ENCODE data around the gene FKBP1B.

The FKBP1B gene

DNA sequence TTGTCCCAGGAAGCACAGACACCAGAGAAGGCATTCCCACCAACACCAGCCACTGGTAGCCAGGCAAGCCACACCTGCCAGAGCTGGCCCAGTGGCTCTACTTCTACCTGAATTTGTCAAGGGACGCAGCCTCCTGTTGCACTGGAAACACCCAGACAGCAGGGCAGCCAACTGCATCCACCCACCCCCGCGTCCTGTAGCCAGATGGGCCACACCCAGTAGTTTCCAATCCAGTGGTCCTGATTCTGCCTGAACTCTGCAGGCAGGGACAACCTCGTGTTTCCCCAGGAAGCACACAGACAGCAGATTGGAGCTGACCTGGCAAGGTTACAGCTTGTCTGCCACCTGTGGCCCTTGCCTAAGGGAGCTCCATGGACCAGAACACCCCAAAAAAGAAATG lies 55.4 kb downstream of the FKBP1B start:
- no peak for TF ChIP-seq ZBTB7A (IDR thresholded peaks at IDR 0.05; ENCODE audit: low read depth)
- TF ChIP-seq TEAD4 (IDR thresholded peaks at IDR 0.05), result no peak
- TF ChIP-seq EP300 (IDR thresholded peaks at IDR 0.05; ENCODE audit: borderline replicate concordance), result peak; percentile 51; the same call in 1 of the 2 replicates
- TF ChIP-seq EGR1 (IDR thresholded peaks at IDR 0.05), result peak; percentile 91
- no peak for TF ChIP-seq CEBPB (IDR thresholded peaks at IDR 0.05)
- TF ChIP-seq, protein P1, sequence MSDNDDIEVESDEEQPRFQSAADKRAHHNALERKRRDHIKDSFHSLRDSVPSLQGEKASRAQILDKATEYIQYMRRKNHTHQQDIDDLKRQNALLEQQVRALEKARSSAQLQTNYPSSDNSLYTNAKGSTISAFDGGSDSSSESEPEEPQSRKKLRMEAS (IDR thresholded peaks at IDR 0.05), result no peak; the same call in none of the 2 replicates
- TF ChIP-seq CREB1 (IDR thresholded peaks at IDR 0.05; ENCODE audit: low read depth), result no peak
- no peak for TF ChIP-seq USF1 (IDR thresholded peaks at IDR 0.05)
- TF ChIP-seq, protein P2, sequence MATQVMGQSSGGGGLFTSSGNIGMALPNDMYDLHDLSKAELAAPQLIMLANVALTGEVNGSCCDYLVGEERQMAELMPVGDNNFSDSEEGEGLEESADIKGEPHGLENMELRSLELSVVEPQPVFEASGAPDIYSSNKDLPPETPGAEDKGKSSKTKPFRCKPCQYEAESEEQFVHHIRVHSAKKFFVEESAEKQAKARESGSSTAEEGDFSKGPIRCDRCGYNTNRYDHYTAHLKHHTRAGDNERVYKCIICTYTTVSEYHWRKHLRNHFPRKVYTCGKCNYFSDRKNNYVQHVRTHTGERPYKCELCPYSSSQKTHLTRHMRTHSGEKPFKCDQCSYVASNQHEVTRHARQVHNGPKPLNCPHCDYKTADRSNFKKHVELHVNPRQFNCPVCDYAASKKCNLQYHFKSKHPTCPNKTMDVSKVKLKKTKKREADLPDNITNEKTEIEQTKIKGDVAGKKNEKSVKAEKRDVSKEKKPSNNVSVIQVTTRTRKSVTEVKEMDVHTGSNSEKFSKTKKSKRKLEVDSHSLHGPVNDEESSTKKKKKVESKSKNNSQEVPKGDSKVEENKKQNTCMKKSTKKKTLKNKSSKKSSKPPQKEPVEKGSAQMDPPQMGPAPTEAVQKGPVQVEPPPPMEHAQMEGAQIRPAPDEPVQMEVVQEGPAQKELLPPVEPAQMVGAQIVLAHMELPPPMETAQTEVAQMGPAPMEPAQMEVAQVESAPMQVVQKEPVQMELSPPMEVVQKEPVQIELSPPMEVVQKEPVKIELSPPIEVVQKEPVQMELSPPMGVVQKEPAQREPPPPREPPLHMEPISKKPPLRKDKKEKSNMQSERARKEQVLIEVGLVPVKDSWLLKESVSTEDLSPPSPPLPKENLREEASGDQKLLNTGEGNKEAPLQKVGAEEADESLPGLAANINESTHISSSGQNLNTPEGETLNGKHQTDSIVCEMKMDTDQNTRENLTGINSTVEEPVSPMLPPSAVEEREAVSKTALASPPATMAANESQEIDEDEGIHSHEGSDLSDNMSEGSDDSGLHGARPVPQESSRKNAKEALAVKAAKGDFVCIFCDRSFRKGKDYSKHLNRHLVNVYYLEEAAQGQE (IDR thresholded peaks at IDR 0.05; ENCODE audit: low read depth), result no peak
- no peak for TF ChIP-seq RAD21 (IDR thresholded peaks at IDR 0.05; ENCODE audit: low read depth)
- peak; percentile 71; the same call in 1 of the 2 replicates for TF ChIP-seq TCF12 (IDR thresholded peaks at IDR 0.05; ENCODE audit: low read depth)
- TF ChIP-seq FOXM1 (IDR thresholded peaks at IDR 0.05; ENCODE audit: borderline replicate concordance, low read depth), result no peak
- no peak for TF ChIP-seq YY1 (IDR thresholded peaks at IDR 0.05; ENCODE audit: low read depth)
- TF ChIP-seq NFIC (IDR thresholded peaks at IDR 0.05), result 0 out of 2 replicates have a peak, but pooled peaks have one; percentile 9

DNA sequence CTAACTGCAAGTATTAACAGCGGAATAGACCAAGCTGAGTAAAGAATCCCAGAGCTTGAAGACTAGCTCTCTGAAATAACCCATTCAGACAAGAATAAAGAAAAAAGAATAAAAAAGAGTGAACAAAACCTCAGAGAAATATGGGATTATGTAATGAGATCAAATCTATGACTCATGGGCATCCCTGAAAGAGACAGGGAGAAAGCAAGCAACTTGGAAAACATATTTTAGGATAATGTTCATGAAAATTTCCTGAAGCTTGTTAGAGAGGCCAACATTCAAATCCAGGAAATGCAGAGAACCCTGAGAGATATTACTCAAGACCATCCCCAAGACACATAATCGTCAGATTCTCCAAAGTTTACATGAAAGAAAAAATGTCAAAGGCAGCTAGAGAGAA lies 56.3 kb downstream of the FKBP1B start:
- TF ChIP-seq EGR1 (IDR thresholded peaks at IDR 0.05) (no peak), FOXM1 (IDR thresholded peaks at IDR 0.05; ENCODE audit: borderline replicate concordance, low read depth) (no peak), TAF1 (IDR thresholded peaks at IDR 0.05; ENCODE audit: low read depth) (no peak), ZBTB7A (IDR thresholded peaks at IDR 0.05; ENCODE audit: low read depth) (no peak), EP300 (IDR thresholded peaks at IDR 0.05; ENCODE audit: borderline replicate concordance) (no peak), CREB1 (IDR thresholded peaks at IDR 0.05; ENCODE audit: low read depth) (no peak), CEBPB (IDR thresholded peaks at IDR 0.05) (no peak), USF1 (IDR thresholded peaks at IDR 0.05) (no peak), YY1 (IDR thresholded peaks at IDR 0.05; ENCODE audit: low read depth) (no peak), RAD21 (IDR thresholded peaks at IDR 0.05; ENCODE audit: low read depth) (no peak), TCF12 (IDR thresholded peaks at IDR 0.05; ENCODE audit: low read depth) (no peak), NFIC (IDR thresholded peaks at IDR 0.05) (no peak), TEAD4 (IDR thresholded peaks at IDR 0.05) (no peak)
- TF ChIP-seq, protein P2 (IDR thresholded peaks at IDR 0.05; ENCODE audit: low read depth), result no peak
- TF ChIP-seq, protein P1 (IDR thresholded peaks at IDR 0.05), result no peak

DNA sequence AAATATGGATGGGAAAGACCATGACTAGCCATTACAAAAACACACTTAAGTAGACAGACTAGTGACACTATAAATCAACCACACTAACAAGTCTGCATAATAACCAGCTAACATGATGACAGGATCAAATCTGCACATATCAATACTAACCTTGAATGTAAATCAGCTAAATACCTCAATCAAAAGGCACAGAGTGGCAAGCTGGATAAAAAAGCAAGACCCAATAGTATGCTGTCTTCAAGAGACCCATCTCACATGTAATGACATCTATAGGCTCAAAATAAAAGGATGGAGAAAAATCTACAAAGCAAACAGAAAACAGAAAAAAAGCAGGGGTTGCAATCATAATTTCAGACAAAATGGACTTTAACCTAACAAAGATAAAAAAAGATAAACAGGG lies 57.2 kb downstream of the FKBP1B start:
- no peak for TF ChIP-seq TCF12 (IDR thresholded peaks at IDR 0.05; ENCODE audit: low read depth)
- no peak for TF ChIP-seq CREB1 (IDR thresholded peaks at IDR 0.05; ENCODE audit: low read depth)
- TF ChIP-seq RAD21 (IDR thresholded peaks at IDR 0.05; ENCODE audit: low read depth), result no peak

DNA sequence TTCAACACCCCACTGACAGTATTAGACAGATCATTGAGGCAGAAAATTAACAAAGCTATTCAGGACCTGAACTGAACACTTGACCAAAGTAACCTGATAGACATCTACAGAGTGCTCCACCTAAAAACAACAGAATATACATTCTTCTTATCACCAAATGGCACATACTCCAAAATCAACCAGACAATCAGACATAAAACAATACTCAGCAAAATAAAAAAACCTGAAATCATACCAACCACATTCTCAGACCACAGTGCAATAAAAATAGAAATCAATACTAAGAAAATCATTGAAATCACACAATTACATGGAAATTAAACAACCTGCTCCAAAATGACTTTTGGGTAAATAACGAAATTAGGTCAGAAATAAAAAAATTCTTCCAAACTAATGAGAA lies 57.8 kb downstream of the FKBP1B start:
- TF ChIP-seq FOXM1 (IDR thresholded peaks at IDR 0.05; ENCODE audit: borderline replicate concordance, low read depth), result no peak
- TF ChIP-seq, protein P2 (IDR thresholded peaks at IDR 0.05; ENCODE audit: low read depth), result no peak
- no peak for TF ChIP-seq TCF12 (IDR thresholded peaks at IDR 0.05; ENCODE audit: low read depth)
- no peak for TF ChIP-seq TEAD4 (IDR thresholded peaks at IDR 0.05)
- TF ChIP-seq CREB1 (IDR thresholded peaks at IDR 0.05; ENCODE audit: low read depth), result no peak
- TF ChIP-seq CEBPB (IDR thresholded peaks at IDR 0.05), result no peak

All from Ishikawa (cell line).